Activated B cell treated with CpG ODN at 0.5 μM for 24 hours (primary cell): ENCODE results near the gene IHH. TPM values are rescaled to one million over a fixed set of nuclear protein-coding genes. Genes with fewer than 3 reads are reported as not detected.

Experiments used
- ATAC-seq: fragments of 200-7000 bp; cut with Tn5 transposase; one replicate; pipeline ENCODE4 v1.10.0; 2021; ENCODE audit warnings: low read depth, mild to moderate bottlenecking, moderate library complexity
- CTCF ChIA-PET: fragments of 350-600 bp; sonication (Branson Sonifier 250); formaldehyde crosslinking; loops from one replicate; lab custom pipeline; 2021; ENCODE audit warnings: antibody characterized with exemption; lab: Charles Lee
- POLR2A ChIA-PET: fragments of 350-600 bp; sonication (Branson Sonifier 250); formaldehyde crosslinking; loops from one replicate; lab custom pipeline; 2021; ENCODE audit warnings: antibody characterized with exemption; lab: Charles Lee
- DNase-seq: peaks from one replicate; pipeline ENCODE4 v3.0.0; 2022
- H3K27ac Mint-ChIP-seq: one replicate; pipeline ENCODE4 v1.8.0; 2020; ENCODE audit warnings: mixed read lengths
- H3K27me3 Mint-ChIP-seq: one replicate; pipeline ENCODE4 v1.8.0; 2021; ENCODE audit warnings: mixed read lengths
- H3K36me3 Mint-ChIP-seq: one replicate; pipeline ENCODE4 v1.8.0; 2021; ENCODE audit warnings: low read depth, mixed read lengths
- H3K4me1 Mint-ChIP-seq: one replicate; pipeline ENCODE4 v1.8.0; 2021; ENCODE audit warnings: mixed read lengths
- H3K4me3 Mint-ChIP-seq: one replicate; pipeline ENCODE4 v1.8.0; 2020; ENCODE audit warnings: mild to moderate bottlenecking, mixed read lengths
- H3K9me3 Mint-ChIP-seq: one replicate; pipeline ENCODE4 v1.8.0; 2020; ENCODE audit warnings: mixed read lengths
- intact Hi-C: fragments of 100-400 bp; cut with micrococcal nuclease; formaldehyde crosslinking; loops from one replicate; pipeline ENCODE4 v1.15.1; 2024
- total RNA-seq: library from RNA; stranded (reverse); gene quantifications from 2 replicates; pipeline ENCODE4 v1.2.3, GENCODE V29; 2022
- TF ChIP-seq, protein P1 (sequence below): fragments of 200-600 bp; IDR thresholded peaks from one replicate; pipeline ENCODE4 v1.8.0; 2022; ENCODE audit warnings: antibody characterized with exemption, mild to moderate bottlenecking

IHH gene
- total RNA-seq, 1 donor from 2014 or later: not detected

DNA sequence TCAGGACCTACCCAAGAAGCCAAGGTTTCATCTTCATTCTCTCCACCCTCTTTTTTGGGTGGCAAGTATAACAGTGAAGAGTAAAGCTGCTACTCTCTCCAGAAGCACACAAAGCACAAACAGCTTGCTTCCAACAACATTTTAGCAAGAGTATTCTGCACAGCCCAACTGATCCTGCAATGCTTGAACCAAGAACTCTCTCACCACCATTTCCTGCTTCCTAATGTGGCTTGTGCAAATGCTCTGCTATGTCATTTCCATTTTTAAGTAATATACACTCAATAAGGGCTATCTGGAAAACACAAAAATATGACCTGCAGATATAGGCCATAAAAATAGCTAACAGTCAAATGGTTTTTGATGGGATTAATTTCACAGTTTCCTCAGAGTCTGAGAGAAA lies 24.1 kb upstream of the IHH start:
- intact Hi-C loops: no loop called here

DNA sequence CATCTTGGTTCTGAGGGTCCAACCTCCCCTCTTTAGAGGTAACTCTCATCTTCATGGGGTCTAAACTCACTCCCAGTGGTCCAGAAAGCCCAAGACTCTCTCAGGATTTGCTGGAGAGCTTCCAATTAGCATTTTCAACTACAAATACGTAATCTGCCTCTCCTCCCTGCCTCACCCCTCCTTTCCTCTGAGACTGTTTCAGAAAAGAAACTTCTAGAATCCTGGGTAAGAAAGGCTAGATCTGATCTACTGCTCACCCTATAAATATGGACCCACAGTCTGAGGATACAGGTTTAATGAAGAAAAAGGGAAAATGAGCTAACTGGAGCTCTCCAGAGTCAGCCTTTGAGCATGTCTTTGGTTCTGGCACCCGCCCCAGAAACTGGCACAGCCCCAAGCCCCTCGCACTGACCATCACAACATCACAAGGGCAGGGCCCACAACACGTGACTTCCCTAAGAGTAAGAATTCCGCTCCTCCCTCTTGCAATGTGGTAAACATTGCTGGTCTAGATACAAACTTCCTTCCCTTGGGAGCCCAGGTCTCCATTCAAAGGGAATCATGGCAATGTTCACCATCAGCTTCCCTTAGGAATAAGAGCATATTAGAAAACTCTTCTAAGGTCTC lies 21.7 kb upstream of the IHH start:
- POLR2A ChIA-PET: no interaction called here
- H3K36me3 Mint-ChIP-seq: peaks cover 13% of the 10 kb centered on the region
- DNase-seq (no peak), ATAC-seq (no peak)
- TF ChIP-seq, protein P1, sequence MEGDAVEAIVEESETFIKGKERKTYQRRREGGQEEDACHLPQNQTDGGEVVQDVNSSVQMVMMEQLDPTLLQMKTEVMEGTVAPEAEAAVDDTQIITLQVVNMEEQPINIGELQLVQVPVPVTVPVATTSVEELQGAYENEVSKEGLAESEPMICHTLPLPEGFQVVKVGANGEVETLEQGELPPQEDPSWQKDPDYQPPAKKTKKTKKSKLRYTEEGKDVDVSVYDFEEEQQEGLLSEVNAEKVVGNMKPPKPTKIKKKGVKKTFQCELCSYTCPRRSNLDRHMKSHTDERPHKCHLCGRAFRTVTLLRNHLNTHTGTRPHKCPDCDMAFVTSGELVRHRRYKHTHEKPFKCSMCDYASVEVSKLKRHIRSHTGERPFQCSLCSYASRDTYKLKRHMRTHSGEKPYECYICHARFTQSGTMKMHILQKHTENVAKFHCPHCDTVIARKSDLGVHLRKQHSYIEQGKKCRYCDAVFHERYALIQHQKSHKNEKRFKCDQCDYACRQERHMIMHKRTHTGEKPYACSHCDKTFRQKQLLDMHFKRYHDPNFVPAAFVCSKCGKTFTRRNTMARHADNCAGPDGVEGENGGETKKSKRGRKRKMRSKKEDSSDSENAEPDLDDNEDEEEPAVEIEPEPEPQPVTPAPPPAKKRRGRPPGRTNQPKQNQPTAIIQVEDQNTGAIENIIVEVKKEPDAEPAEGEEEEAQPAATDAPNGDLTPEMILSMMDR: no peak
- CTCF ChIA-PET: no interaction called here
- intact Hi-C loops: no loop called here
- no peaks in the 10 kb centered on the region for H3K9me3 Mint-ChIP-seq
- peaks cover 13% of the 10 kb centered on the region for H3K4me1 Mint-ChIP-seq
- H3K4me3 Mint-ChIP-seq: no peak overlapping the region
- no peaks in the 10 kb centered on the region for H3K27me3 Mint-ChIP-seq
- H3K27ac Mint-ChIP-seq: no peak overlapping the region

More for the DNA sequence above, 24.1 kb upstream of the IHH start:
- DNase-seq (no peak), ATAC-seq (no peak)
- H3K9me3 Mint-ChIP-seq: no peaks in the 10 kb centered on the region
- peaks cover 13% of the 10 kb centered on the region for H3K4me1 Mint-ChIP-seq
- TF ChIP-seq, protein P1: no peak
- H3K27me3 Mint-ChIP-seq: no peaks in the 10 kb centered on the region
- no peak overlapping the region for H3K4me3 Mint-ChIP-seq
- CTCF ChIA-PET: interaction anchor here (0.7 kb wide), 1 partner anchor 1284 kb away, joined by 3 read pairs; no protein-coding TSS in a partner anchor
- peaks cover 10% of the 10 kb centered on the region for H3K36me3 Mint-ChIP-seq
- no peak overlapping the region for H3K27ac Mint-ChIP-seq
- POLR2A ChIA-PET: no interaction called here

DNA sequence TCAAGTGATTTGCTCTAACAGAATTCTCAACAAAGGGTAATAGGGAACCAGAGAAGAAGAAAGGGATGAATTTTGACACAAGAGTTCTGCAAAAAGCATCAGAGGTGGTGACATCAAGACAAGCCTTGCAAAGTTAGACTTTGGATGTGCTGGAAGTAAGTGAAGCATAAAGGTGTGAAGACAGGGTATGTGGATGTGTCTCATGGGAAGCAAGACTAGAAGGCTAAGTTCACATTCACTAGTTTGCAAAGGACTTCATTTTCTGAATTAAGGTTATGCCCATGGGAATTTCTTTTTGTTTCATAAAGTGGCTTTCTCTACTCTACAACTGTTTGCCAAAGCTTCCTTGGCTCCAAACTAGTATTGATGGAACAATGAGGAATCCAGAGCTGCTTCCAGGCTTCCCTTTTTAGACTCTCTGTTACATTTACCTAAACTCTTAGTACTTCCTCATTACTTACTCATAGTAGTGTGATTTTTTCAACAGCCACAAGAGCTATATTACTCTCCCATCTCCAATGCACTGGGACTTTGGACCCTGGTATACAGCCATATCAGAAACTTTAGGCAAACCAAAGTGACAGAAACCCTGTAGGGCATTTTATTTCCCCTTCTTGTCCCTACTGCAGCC lies 21.1 kb upstream of the IHH start:
- POLR2A ChIA-PET: no interaction called here
- no peak overlapping the region for H3K27ac Mint-ChIP-seq

DNA sequence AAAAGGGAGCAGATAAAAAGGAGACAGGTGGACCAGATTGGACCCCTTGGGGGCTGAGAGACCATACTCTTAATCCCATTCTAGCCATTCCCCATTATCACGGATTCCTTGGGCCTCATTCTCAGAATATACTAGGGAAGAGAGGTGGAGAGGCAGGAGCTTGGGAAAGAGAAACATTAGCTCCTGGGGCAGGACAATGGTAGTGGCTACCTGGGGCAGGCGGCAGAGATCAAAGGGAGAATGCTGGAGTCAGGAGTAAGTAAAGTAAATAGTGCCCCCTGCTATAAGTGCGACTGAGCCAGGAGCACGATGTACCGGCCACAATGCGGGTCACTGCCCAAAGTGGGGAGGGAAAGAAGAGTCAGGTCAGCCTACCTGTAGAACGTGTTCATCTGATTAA lies 20.4 kb upstream of the IHH start:
- ChIA-PET CTCF (interaction anchor here (0.9 kb wide), 1 partner anchor 39 kb away, joined by 4 read pairs; no protein-coding TSS in a partner anchor), POLR2A (no interaction called here)
- ATAC-seq (no peak), DNase-seq (no peak)
- no peak overlapping the region for H3K4me3 Mint-ChIP-seq
- intact Hi-C loops: no loop called here
- H3K27me3 Mint-ChIP-seq: no peaks in the 10 kb centered on the region
- no peaks in the 10 kb centered on the region for H3K9me3 Mint-ChIP-seq
- H3K27ac Mint-ChIP-seq: no peak overlapping the region
- TF ChIP-seq, protein P1: no peak
- H3K4me1 Mint-ChIP-seq: peaks cover 13% of the 10 kb centered on the region
- peaks cover 24% of the 10 kb centered on the region for H3K36me3 Mint-ChIP-seq

More for the DNA sequence above, 21.1 kb upstream of the IHH start:
- H3K27me3 Mint-ChIP-seq: no peaks in the 10 kb centered on the region
- H3K4me1 Mint-ChIP-seq: peaks cover 13% of the 10 kb centered on the region
- ATAC-seq: no peak
- H3K9me3 Mint-ChIP-seq: no peaks in the 10 kb centered on the region
- CTCF ChIA-PET: no interaction called here
- TF ChIP-seq, protein P1: no peak
- H3K4me3 Mint-ChIP-seq: no peak overlapping the region
- intact Hi-C loops: no loop called here
- H3K36me3 Mint-ChIP-seq: peaks cover 17% of the 10 kb centered on the region
- no peak for DNase-seq

DNA sequence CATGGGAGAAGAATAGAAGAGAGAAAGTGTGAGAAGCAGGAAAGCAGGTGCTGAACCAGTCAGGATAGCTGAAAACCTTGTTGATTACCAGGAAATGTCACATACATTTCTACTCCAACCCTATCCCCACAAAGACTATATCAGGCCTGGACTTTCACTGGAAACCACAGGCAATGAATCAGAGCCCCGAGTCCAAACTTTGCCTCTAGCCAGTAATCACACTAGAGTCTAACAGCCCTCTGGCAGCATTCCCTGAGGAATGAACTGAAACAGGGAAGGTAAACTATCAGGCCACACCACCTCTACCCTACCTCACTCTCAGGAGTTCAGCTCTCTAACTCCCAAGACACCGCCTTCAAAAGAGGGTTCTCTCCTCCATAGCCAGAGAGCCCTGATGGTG lies 18.7 kb upstream of the IHH start:
- Mint-ChIP-seq H3K9me3 (no peaks in the 10 kb centered on the region), H3K36me3 (peaks cover 33% of the 10 kb centered on the region), H3K4me3 (no peak overlapping the region), H3K4me1 (peaks cover 13% of the 10 kb centered on the region), H3K27me3 (no peaks in the 10 kb centered on the region), H3K27ac (no peak overlapping the region)
- intact Hi-C loops: no loop called here
- CTCF ChIA-PET: no interaction called here
- TF ChIP-seq, protein P1: no peak
- POLR2A ChIA-PET: no interaction called here
- DNase-seq: no peak
- ATAC-seq: no peak
